ELR (cell line): ENCODE data around the gene HOXC4.
A peak's percentile ranks its signal among the peaks of the same experiment; 100 is the strongest.

ENCODE experiments used
- DNase-seq: peaks from one replicate; pipeline ENCODE4 v3.0.0-alpha.2; 2015; ENCODE audit warnings: low read depth

The HOXC4 gene

GRCh38 chr12:54053751-54054741, at the start of gene HOXC4:
Gene HOXC4 (plus strand): TSS chr12:54053835. CDS start chr12:54053923, 88 bp downstream.
- peak; percentile 22 for DNase-seq

- DNase-seq, result peak; percentile 51
Measured at GRCh38 chr12:54004063-54004840, 49.4 kb upstream of the HOXC4 start.

DNA sequence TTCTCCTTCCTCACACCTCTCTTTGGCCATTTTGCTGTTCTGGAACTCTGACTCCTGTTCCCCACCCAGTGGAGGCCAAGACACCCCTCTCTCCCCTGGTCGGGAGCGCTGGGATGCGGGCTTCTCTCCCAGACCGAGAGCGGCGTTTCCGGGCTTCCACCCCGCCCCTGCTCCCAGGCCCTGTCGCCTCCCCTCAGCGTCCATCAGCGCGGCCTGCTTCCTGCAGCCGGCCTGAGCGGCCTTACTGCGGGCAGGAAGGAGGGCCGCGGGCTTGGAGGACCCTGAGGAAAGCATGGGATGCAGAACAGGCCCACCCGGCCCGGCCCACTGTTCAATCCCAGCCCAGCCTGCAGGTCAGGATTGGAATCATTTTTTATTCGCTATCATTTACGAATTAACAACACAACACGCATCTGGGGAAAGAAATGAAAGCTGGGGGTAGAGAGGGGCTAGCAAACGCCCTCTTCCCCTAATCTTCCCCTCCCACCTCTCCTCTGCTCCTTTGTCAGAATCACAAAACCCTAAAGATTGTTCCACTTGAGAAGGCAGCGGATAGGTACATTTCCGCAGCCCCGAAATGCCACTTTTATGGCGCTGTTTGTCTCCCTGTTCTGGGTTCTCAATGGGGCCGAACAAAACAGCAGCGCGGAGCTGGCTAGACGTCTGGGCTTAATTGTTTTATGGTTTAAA, 48.6 kb upstream of the HOXC4 start:
- no peak for DNase-seq

DNA sequence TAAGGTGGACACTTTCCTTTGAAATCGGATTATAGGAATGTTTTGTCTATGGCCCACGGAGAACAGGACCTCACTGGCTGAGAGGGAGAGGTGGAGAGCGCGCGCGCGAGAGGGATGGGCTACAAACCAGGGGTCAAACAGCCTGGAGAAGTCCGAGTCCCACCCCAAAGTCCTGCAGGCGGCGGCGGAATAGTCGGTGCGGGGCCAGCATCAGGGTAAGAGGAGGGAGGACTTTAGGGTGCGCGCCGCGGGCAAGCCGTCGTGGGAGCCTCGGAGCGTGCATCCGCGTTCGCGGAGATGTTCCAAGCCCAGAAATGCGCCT, 48.1 kb upstream of the HOXC4 start:
- DNase-seq, result no peak

- peak; percentile 85 for DNase-seq
Measured at GRCh38 chr12:54005853-54006558, 47.6 kb upstream of the HOXC4 start.

GRCh38 chr12:54006559-54007220, 46.9 kb upstream of the HOXC4 start:
- no peak for DNase-seq

DNA sequence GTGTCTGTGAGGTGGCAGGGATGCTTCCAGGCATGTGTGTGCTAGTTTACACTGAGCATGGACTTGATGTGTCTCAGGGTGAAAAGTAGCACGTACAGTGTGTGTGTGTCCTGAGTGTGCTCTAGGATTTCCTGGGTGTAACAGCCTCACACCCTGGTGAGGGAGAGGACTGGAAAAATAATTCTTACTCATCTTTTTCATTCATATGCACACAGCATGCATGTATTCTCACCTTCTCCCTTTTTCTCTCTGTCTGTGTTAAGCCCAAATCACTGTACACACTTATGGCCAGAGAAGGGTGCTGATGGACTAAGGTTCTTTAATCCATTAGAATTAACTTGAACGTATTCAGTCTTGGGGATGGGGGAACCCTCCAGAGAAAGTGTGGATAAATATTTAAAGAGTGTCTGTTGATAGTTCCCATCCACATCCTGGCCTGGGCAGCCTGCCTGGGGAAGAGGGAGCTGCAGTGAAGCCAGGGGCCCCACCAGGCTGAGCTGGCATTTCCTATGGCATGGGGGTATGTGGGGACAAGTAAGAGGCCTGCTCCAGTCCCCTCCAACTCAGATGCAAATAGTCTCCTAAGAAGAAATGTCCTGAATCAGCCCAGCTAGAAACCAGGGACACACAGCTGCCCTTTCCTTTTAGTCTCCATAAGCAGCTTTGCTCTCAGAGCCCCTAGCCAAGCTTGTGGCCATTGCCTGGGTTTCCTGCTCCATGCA, 45.9 kb upstream of the HOXC4 start:
- DNase-seq, result no peak

DNA sequence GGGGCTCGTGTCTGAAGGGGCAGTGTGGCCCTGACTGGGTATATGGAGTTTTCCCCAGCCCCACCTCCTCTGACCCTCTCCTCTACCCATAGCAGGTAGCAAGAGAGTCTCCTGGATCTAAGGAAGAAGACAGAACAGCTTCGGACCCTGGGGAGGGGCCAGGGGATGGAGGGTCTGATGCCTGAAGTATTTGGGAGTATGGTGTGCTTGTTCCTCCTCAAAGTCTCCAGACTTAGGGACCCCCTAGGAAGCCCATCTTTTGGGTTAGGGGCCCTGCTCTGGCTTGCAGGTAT, 45.4 kb upstream of the HOXC4 start:
- DNase-seq, result no peak

DNA sequence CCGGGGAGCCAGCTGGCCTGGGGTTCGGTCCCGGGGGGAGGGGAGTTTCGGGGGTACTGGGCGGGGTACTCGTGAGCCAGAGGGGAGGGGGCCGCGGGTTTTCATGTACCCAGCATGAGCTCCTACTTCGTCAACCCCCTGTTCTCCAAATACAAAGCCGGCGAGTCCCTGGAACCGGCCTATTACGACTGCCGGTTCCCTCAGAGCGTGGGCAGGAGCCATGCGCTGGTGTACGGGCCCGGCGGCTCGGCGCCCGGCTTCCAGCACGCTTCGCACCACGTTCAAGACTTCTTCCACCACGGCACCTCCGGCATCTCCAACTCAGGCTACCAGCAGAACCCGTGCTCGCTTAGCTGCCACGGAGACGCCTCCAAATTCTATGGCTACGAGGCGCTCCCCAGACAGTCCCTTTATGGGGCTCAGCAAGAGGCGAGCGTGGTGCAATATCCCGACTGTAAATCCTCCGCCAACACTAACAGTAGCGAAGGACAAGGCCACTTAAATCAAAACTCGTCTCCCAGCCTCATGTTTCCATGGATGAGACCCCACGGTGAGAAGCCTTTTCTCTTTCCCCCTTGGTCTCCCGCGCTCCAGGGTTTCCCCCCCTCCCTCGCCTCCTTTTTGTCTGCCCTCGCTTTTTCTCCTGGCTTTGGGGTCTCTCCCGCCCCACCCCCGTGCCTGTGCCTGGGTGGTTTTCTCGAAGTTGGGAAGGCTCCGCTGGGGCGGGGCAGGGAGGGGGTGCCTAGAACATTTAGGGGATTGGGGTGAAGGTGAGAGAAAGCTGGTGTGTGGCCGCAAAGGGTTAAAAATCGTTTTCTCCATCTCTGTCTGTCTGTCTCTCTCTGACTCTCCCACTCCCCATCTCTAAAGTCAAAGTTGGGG, 44.2 kb upstream of the HOXC4 start:
- peak; percentile 57 for DNase-seq

- no peak for DNase-seq
Measured at GRCh38 chr12:54010053-54010971, 43.3 kb upstream of the HOXC4 start.

DNA sequence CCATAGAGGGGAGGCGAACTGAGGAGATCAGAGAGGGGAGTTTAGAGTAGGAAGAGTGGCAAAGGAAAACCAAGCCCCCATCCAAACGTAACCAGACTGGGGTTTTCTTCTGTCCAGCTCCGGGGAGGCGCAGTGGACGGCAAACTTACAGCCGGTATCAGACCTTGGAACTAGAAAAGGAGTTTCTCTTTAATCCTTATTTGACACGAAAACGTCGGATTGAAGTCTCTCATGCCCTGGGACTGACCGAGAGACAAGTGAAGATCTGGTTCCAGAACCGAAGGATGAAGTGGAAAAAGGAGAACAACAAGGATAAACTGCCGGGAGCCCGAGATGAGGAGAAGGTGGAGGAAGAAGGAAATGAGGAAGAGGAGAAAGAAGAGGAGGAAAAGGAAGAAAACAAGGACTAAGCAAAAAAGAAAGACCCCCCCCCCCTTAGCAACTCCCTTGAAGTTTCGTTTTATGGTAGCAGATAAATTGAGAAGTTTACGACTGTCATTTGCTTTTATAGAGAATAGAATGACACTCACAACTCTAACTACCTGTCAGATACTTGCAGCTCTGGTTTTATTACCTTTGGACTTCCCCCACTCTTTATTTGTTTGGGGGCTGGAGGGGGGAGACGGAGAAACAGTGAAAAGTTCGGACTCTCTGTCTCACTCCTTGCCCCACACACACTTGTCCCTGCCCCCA, 42.5 kb upstream of the HOXC4 start:
- DNase-seq, result no peak

GRCh38 chr12:54011665-54012532, 41.7 kb upstream of the HOXC4 start:
- no peak for DNase-seq

DNA sequence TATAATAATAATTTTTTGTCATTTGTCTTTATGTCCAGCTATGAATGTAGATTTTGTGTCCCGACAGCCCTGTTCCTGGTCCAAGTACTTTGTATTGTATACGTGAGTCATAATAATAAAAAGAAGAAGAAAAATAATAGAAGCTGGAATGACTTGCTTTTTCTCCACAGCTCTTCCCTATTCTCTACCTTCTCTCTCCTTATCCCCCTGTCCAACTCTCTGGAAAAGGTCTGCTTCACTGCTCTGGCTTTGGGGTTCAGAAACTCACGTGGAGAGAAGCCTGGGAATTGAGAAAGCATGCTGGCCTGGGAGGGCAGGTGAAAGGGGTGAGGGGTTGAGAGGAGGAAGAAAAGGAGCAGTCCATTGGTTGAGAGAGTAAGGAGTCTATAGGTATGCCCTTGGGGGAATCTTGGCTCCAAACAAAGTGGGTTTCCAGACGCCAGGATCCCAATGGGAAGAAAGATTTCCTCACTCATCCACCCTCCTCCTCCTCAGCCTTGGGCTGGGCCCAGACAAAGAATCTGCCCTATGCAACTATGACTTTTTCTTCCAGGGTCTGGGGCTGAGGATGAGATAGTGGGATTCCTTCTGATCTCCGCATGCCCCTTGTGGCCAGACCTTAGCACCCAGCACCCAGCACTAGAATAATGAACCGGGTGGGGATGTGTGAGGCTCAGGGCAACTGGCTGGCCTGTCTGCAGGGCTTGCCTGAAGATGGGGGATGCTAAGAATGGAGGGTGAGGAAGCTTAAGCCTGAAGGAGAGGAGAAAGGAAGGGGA, 40.8 kb upstream of the HOXC4 start:
- DNase-seq, result no peak

GRCh38 chr12:54014377-54015017, 39.1 kb upstream of the HOXC4 start:
- no peak for DNase-seq

DNA sequence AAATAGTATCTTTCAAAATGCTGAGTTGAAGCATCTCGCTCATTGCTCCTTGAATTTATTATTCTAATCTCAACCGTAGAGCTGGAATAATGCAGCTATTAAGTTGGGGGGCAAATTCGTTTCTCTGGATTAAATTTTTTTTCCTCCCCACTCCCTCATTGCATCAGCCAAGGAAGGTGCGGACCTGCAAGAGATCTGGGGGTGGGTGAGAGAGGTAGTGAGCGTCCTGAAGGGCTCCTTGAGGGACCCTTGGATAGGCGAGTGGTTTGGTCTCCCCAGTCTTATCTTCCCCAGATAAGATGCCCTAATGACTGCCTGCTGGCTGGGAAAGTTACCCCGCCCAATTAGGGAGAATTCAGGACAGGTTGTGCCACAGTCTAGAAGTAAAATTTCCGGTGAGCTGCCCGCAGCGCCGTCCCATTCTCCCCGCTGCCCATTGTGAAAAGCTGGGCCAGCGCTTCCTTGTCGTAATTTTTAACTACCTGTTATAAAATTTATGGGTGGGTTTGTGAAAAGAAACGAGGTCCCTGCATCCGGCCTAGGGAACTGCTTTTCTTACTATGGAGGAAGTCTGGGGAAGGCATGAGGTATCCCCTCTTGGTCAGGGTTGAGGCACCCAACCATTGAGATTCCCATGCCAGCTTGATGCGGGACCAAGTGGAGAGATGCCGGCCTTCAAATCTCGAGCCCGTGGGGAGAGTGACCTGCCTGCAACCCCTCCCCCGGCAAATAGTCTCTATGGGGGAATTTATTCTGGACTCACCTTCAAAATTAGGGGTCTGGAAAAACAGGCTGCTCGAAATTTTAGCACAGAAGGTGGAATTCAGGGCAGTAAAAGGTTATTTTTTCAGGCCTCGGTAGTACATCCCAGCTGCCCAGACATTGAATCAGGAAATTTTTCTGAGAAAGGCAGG, 38.4 kb upstream of the HOXC4 start:
- no peak for DNase-seq
